HepG2 (cell line): ENCODE measurements around the gene MEGF11. TPM values are rescaled to one million over a fixed set of nuclear protein-coding genes. Genes with fewer than 3 reads are reported as not detected.

Experiments used
- ATAC-seq: fragments of 200-7000 bp; cut with Tn5 transposase; 3 replicates; pipeline ENCODE4 v1.9.1; 2020; ENCODE audit warnings: mild to moderate bottlenecking, moderate library complexity
- BruUV-seq: library from RNA; stranded (reverse); fragments of 400-500 nt; replicated peaks from 2 replicates; lab custom pipeline; 2021; lab: Mats Ljungman, UMichigan
- CTCF ChIA-PET: fragments of 300-600 bp; formaldehyde crosslinking; extraction: SDS; loops from one replicate; lab custom pipeline; 2021; ENCODE audit warnings: low total read pairs, inconsistent platforms, low intra/inter-chr PET ratio; lab: Yijun Ruan, JAX
- POLR2A ChIA-PET: fragments of 350-600 bp; sonication (Branson Sonifier 250); formaldehyde crosslinking; loops from one replicate; lab custom pipeline; 2020; ENCODE audit warnings: antibody characterized with exemption, inconsistent platforms; lab: Yijun Ruan, JAX
- DNase-seq: peaks from one replicate; pipeline ENCODE4 v3.0.0-alpha.2; 2015; ENCODE audit warnings: low spot score
- FAIRE-seq: peaks from 3 replicates; lab custom pipeline; 2011; peaks lifted over from hg19 to GRCh38; lab: Jason Lieb, UNC
- H2AFZ ChIP-seq: one replicate; pipeline ENCODE4 v1.6.1; 2011; ENCODE audit warnings: low read length, inconsistent platforms
- H3K27ac ChIP-seq: fragments of 300-600 bp; 3 replicates; pipeline ENCODE4 v1.8.0; 2011; ENCODE audit warnings: mixed run types, mild to moderate bottlenecking, mixed read lengths, low read length, inconsistent platforms; ENCODE audit not compliant: insufficient read depth; ENCODE audit errors: extremely low read length
- H3K27me3 ChIP-seq, 2 experiments: fragments of 200-600 bp in 1 of 2; 2 replicates in 1 of 2; 3 replicates in 1 of 2; pipeline versions ENCODE4 v1.6.0 to v1.8.0; 2011; ENCODE audit warnings: low read length in 2 of 2, mild to moderate bottlenecking in 2 of 2, moderate library complexity in 2 of 2, inconsistent platforms in 1 of 2; ENCODE audit not compliant: insufficient read depth in 2 of 2, control insufficient read depth in 1 of 2
- H3K36me3 ChIP-seq, 2 experiments: fragments of 200-600 bp in 1 of 2; replicated peaks in 1 of 2; 2 replicates in 1 of 2; 3 replicates in 1 of 2; pipeline versions ENCODE4 v1.5.1 to v1.8.0; 2011; ENCODE audit warnings: low read length in 2 of 2, inconsistent platforms in 1 of 2; ENCODE audit not compliant: insufficient read depth in 2 of 2, control insufficient read depth in 1 of 2
- H3K4me1 ChIP-seq: 2 replicates; pipeline ENCODE4 v1.5.1; 2012; ENCODE audit warnings: low read length, inconsistent platforms; ENCODE audit not compliant: insufficient read depth
- H3K4me2 ChIP-seq: 2 replicates; pipeline ENCODE4 v1.6.0; 2011; ENCODE audit warnings: low read depth, low read length, inconsistent platforms
- H3K4me3 ChIP-seq, 3 experiments: fragments of 200-600 bp in 1 of 3; sonication (generic), shearing (Covaris generic) in 1 of 3; replicated peaks in 1 of 3; 2 replicates each; pipeline ENCODE4 v1.5.1; 2011 to 2016; ENCODE audit warnings: low read length in 3 of 3, inconsistent platforms in 2 of 3, low read depth in 2 of 3, mild to moderate bottlenecking in 2 of 3, control low read depth in 1 of 3, mixed read lengths in 1 of 3; ENCODE audit not compliant: insufficient read depth in 1 of 3
- H3K79me2 ChIP-seq: one replicate; pipeline ENCODE4 v1.6.1; 2011; ENCODE audit warnings: low read length, inconsistent platforms; ENCODE audit not compliant: insufficient read depth
- H3K9ac ChIP-seq: 2 replicates; pipeline ENCODE4 v1.6.0; 2011; ENCODE audit warnings: mild to moderate bottlenecking, low read depth, low read length, inconsistent platforms; ENCODE audit not compliant: insufficient read depth
- H3K9me3 ChIP-seq: 2 replicates; pipeline ENCODE4 v1.5.1; 2012; ENCODE audit warnings: mild to moderate bottlenecking, low read length
- H4K20me1 ChIP-seq: 2 replicates; pipeline ENCODE4 v1.6.0; 2011; ENCODE audit warnings: inconsistent platforms, mild to moderate bottlenecking, low read length, moderate library complexity; ENCODE audit not compliant: insufficient read depth
- ATF1 ChIP-seq: IDR thresholded peaks from 2 replicates; pipeline ENCODE4 v1.6.1; 2016; ENCODE audit warnings: mild to moderate bottlenecking, control low read depth
- ETV6 ChIP-seq: sonication (generic); formaldehyde crosslinking; conservative IDR thresholded peaks from 2 replicates; pipeline ENCODE4 v1.4.0; 2020; ENCODE audit warnings: missing genetic modification reagents
- NFYC ChIP-seq: IDR thresholded peaks from 2 replicates; pipeline ENCODE4 v1.6.1; 2016; ENCODE audit warnings: missing genetic modification reagents, missing compliant biosample characterization
- THAP8 ChIP-seq: sonication (generic); formaldehyde crosslinking; IDR thresholded peaks from 2 replicates; pipeline ENCODE4 v1.5.1; 2020; ENCODE audit warnings: missing genetic modification reagents, mild to moderate bottlenecking, borderline replicate concordance
- WGBS: methylation state at CpG from one replicate; pipeline ENCODE4 v1.1.6; 2017; ENCODE audit warnings: low lambda C conversion rate; 5-methylcytosine and 5-hydroxymethylcytosine counted together
- in situ Hi-C: cut with HindIII; loops from 2 replicates; pipeline ENCODE4 v1.10.0; 2017; ENCODE audit warnings: low pct_unique_long_range_greater_than_20kb; ENCODE audit not compliant: extremely low pct_ligation_motif_present
- intact Hi-C: fragments of 100-400 bp; cut with micrococcal nuclease; formaldehyde crosslinking; loops from one replicate; pipeline ENCODE4 v1.10.0; 2022; ENCODE audit not compliant: unreplicated experiment
- polyA plus RNA-seq, 8 experiments: library from polyadenylated mRNA; depleted of rRNA in 3 of 8; stranded (reverse) in 7 of 8; unstranded in 1 of 8; fragments of >200 nt; fragmentation: Illumina TruSeq in 4 of 8; extraction: Trizol in 4 of 8; gene quantifications; 2 replicates each; pipeline versions ENCODE4 v1.2.1 to v1.2.3, GENCODE V29; 2011 to 2016; ENCODE audit warnings: low read depth in 4 of 8, missing spikeins in 1 of 8, mixed read lengths in 1 of 8; ENCODE audit not compliant: insufficient read depth in 1 of 8
- total RNA-seq, 5 experiments: library from RNA; depleted of rRNA; stranded (reverse); fragments of >200 nt; fragmentation: Illumina TruSeq; extraction: Trizol; gene quantifications; 2 replicates each; pipeline ENCODE4 v1.2.3, GENCODE V29; 2016; ENCODE audit warnings: low read depth in 1 of 5
- TF ChIP-seq, protein P1 (sequence below): sonication (generic); formaldehyde crosslinking; IDR thresholded peaks from 2 replicates; pipeline ENCODE4 v1.4.0; 2020; ENCODE audit warnings: missing genetic modification reagents
- TF ChIP-seq, protein P2 (sequence below): sonication (generic); formaldehyde crosslinking; IDR thresholded peaks from 2 replicates; pipeline ENCODE4 v1.4.0; 2020; ENCODE audit warnings: missing genetic modification reagents
- TF ChIP-seq, protein P3 (sequence below): IDR thresholded peaks from 2 replicates; pipeline ENCODE4 v1.6.1; 2016; ENCODE audit warnings: mild to moderate bottlenecking
- TF ChIP-seq, protein P4 (sequence below): sonication (generic); formaldehyde crosslinking; IDR thresholded peaks from 2 replicates; pipeline ENCODE4 v1.4.0; 2020; ENCODE audit warnings: mild to moderate bottlenecking, missing genetic modification reagents
- TF ChIP-seq, protein P5 (sequence below), 2 experiments: sonication (generic) in 1 of 2; formaldehyde crosslinking in 1 of 2; IDR thresholded peaks; 2 replicates each; pipeline versions ENCODE4 v1.4.0 to v1.6.1; 2016 to 2020; ENCODE audit warnings: borderline replicate concordance in 1 of 2, low read depth in 1 of 2, mild to moderate bottlenecking in 1 of 2, missing genetic modification reagents in 1 of 2

MEGF11 gene
- total and polyA plus RNA-seq, 2 of the 13 experiments (the other 11 are each of a cell fraction or from before 2014, with no cell fraction given): not detected

DNA sequence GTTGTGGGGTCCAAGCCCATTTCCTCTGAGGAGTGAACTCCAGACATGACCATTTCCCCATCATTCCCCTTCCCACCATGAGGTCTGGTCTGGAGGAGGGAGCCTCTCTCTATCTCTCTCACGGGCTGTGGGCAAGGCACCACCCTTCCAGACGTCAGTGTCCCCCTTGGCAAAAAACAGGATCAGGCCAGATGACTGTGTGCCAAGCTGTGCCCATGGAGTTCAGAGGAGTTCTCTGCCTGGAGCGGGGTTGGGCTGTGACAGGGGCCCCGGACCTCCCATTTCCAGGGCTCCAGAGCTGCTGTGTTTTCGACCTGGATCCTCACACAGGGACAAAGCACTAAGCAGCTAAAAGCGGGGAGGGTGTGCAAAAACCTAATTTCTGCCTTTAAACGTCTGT lies 259.8 kb downstream of the MEGF11 start (continued):
- TF ChIP-seq, protein P1, sequence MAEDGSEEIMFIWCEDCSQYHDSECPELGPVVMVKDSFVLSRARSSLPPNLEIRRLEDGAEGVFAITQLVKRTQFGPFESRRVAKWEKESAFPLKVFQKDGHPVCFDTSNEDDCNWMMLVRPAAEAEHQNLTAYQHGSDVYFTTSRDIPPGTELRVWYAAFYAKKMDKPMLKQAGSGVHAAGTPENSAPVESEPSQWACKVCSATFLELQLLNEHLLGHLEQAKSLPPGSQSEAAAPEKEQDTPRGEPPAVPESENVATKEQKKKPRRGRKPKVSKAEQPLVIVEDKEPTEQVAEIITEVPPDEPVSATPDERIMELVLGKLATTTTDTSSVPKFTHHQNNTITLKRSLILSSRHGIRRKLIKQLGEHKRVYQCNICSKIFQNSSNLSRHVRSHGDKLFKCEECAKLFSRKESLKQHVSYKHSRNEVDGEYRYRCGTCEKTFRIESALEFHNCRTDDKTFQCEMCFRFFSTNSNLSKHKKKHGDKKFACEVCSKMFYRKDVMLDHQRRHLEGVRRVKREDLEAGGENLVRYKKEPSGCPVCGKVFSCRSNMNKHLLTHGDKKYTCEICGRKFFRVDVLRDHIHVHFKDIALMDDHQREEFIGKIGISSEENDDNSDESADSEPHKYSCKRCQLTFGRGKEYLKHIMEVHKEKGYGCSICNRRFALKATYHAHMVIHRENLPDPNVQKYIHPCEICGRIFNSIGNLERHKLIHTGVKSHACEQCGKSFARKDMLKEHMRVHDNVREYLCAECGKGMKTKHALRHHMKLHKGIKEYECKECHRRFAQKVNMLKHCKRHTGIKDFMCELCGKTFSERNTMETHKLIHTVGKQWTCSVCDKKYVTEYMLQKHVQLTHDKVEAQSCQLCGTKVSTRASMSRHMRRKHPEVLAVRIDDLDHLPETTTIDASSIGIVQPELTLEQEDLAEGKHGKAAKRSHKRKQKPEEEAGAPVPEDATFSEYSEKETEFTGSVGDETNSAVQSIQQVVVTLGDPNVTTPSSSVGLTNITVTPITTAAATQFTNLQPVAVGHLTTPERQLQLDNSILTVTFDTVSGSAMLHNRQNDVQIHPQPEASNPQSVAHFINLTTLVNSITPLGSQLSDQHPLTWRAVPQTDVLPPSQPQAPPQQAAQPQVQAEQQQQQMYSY: no peak
- TF ChIP-seq, protein P2, sequence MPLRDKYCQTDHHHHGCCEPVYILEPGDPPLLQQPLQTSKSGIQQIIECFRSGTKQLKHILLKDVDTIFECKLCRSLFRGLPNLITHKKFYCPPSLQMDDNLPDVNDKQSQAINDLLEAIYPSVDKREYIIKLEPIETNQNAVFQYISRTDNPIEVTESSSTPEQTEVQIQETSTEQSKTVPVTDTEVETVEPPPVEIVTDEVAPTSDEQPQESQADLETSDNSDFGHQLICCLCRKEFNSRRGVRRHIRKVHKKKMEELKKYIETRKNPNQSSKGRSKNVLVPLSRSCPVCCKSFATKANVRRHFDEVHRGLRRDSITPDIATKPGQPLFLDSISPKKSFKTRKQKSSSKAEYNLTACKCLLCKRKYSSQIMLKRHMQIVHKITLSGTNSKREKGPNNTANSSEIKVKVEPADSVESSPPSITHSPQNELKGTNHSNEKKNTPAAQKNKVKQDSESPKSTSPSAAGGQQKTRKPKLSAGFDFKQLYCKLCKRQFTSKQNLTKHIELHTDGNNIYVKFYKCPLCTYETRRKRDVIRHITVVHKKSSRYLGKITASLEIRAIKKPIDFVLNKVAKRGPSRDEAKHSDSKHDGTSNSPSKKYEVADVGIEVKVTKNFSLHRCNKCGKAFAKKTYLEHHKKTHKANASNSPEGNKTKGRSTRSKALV: no peak

- Histone ChIP-seq H3K27me3 (peaks cover 7 to 24% of the 10 kb centered on the region in 2 experiments; a peak in 4 of 5 replicates), H3K4me1 (no peaks in the 10 kb centered on the region), H3K36me3 (no peaks in the 10 kb centered on the region), H3K4me3 (no peak overlapping the region), H3K9ac (no peak overlapping the region), H4K20me1 (0 out of 2 replicates have a peak, but pooled peaks cover 3% of the 10 kb centered on the region), H3K4me2 (no peak overlapping the region), H3K79me2 (no peaks in the 10 kb centered on the region), H3K27ac (no peak overlapping the region), H3K9me3 (no peaks in the 10 kb centered on the region), H2AFZ (no peak overlapping the region)
- BruUV-seq: no TSS peak
- intact Hi-C loops: no loop called here
- no peak for FAIRE-seq
- DNase-seq: no peak
- ATAC-seq: no peak
- in situ Hi-C loops: no loop called here
- ChIA-PET CTCF (no interaction called here), POLR2A (no interaction called here)
- WGBS: 0% methylated on average over 4 of the region's 5 CpGs
- TF ChIP-seq, protein P3, sequence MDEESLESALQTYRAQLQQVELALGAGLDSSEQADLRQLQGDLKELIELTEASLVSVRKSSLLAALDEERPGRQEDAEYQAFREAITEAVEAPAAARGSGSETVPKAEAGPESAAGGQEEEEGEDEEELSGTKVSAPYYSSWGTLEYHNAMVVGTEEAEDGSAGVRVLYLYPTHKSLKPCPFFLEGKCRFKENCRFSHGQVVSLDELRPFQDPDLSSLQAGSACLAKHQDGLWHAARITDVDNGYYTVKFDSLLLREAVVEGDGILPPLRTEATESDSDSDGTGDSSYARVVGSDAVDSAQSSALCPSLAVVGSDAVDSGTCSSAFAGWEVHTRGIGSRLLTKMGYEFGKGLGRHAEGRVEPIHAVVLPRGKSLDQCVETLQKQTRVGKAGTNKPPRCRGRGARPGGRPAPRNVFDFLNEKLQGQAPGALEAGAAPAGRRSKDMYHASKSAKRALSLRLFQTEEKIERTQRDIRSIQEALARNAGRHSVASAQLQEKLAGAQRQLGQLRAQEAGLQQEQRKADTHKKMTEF (CRISPR knock-in tag): no peak
- no peak for TF ChIP-seq ETV6
- no peak for TF ChIP-seq ATF1 (CRISPR knock-in tag)
- TF ChIP-seq, protein P4, sequence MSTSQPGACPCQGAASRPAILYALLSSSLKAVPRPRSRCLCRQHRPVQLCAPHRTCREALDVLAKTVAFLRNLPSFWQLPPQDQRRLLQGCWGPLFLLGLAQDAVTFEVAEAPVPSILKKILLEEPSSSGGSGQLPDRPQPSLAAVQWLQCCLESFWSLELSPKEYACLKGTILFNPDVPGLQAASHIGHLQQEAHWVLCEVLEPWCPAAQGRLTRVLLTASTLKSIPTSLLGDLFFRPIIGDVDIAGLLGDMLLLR (CRISPR knock-in tag): no peak
- TF ChIP-seq, protein P5, sequence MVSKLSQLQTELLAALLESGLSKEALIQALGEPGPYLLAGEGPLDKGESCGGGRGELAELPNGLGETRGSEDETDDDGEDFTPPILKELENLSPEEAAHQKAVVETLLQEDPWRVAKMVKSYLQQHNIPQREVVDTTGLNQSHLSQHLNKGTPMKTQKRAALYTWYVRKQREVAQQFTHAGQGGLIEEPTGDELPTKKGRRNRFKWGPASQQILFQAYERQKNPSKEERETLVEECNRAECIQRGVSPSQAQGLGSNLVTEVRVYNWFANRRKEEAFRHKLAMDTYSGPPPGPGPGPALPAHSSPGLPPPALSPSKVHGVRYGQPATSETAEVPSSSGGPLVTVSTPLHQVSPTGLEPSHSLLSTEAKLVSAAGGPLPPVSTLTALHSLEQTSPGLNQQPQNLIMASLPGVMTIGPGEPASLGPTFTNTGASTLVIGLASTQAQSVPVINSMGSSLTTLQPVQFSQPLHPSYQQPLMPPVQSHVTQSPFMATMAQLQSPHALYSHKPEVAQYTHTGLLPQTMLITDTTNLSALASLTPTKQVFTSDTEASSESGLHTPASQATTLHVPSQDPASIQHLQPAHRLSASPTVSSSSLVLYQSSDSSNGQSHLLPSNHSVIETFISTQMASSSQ (IDR thresholded peaks at IDR 0.05; ENCODE audit: low read depth): no peak
- TF ChIP-seq, protein P5 (CRISPR knock-in tag; IDR thresholded peaks at IDR 0.05; ENCODE audit: borderline replicate concordance): no peak
- no peak for TF ChIP-seq THAP8
- TF ChIP-seq NFYC (CRISPR knock-in tag): no peak
These were observed 260.3 kb downstream of the MEGF11 start for GRCh38 chr15:65993236-65993635.
